NCI-H345 (cell line): ENCODE measurements around the gene WSCD2.

ENCODE experiments used
- DNase-seq: peaks from one replicate; lab custom pipeline; 2025; lab: John Stamatoyannopoulos, UW

WSCD2 gene

GRCh38 chr12:108129017-108129812, at the start of gene WSCD2:
Gene WSCD2, plus strand, starts transcription at chr12:108129288. Its CDS starts 66,545 bp downstream, at chr12:108195833.
- DNase-seq, result peak; percentile 55

DNA sequence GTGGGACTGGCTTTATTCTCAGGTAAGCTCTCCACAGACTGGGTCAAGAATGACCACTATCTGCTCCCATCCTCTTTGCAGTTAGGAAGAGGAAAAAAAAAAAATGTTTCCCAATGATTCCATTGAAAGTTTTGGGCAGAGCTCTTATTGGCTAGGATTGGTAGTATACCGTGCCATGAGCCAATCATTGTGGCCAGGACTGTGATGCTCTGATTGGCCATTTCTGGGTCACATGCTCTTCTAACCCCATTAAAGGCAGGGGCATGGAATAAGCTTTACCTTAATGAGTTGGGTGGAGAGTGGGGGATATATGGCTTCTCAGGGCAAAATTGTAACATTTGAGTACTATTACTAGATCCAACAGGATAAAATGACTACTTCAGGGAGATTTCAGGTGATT, 49.4 kb upstream of the WSCD2 start:
- DNase-seq, result no peak

DNA sequence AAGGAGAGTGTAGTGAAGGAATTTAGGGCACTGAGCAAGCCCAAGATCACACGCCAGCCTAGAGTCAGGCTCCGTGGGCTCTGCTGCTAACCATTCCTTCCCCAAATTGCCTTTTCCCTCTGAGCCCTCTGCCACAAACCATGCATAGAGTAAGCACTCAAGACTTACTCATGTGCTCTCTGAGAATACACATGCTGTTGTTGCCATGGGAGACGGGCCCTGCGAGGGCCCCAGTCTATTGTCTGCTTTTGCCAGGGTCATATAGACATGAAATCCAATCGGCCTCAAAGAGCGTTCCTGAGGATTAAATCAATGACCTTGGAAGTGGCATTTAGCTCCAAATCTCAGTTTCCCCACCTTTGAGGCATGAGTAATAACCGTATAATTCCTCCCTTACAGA, 48.7 kb upstream of the WSCD2 start:
- DNase-seq, result peak; percentile 12

GRCh38 chr12:108082485-108082884, 46.6 kb upstream of the WSCD2 start:
- DNase-seq, result no peak

DNA sequence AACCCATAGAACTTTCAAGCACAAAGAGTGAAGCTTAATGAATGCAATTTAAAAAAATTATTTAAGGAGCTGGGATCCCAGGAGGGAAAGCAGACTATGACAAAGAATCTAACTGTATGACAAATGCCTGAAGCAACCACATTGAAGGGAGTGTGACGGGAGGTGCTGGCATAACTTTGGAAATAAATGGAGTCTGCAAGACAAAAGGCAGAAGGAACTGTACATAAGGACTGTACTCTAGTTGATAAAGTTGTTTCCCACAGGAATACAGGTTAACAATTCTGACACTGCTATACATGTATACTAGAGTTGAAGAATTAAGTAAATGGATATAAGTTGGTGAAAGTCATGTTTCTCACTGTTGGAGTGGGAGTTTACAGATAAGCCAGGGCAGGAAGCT, 41.2 kb upstream of the WSCD2 start:
- DNase-seq, result no peak

GRCh38 chr12:108090107-108090899, 38.8 kb upstream of the WSCD2 start:
- DNase-seq, result no peak

DNA sequence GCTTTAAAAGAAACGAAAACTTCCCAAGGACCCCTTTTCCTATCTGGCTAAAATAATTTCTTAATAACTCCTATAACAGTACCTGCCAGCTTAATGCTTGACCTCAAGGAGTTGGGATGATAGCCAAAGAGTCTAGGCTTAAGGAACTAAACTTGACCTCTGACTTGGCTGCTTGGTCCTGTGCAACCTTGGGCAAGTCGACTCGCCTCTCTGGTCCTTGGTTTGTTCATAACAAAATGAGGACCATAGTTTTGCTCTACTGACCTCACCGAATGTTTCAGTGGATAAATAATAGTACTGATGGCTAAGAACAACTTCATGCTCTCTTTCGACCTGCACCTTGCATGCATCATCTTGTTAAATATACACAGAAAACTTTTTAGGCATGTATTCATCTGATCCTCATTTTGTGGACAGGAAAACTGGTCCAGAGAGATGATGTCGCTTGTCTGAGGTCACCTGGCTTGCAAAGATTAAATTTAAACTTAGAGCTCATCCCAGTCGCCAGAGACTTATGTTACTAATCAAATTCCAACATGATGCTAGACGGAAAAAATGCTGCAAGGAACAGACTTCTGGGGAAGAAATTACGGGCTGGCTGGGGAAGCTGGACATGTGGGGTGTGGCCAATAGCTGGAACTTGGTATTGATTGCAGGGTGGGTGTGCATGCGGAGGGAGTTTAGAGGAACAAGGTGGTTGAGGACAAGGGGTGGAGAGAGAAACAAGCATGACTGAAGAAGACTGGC, 38.0 kb upstream of the WSCD2 start:
- no peak for DNase-seq

GRCh38 chr12:108091679-108092051, 37.4 kb upstream of the WSCD2 start:
- DNase-seq, result no peak

DNA sequence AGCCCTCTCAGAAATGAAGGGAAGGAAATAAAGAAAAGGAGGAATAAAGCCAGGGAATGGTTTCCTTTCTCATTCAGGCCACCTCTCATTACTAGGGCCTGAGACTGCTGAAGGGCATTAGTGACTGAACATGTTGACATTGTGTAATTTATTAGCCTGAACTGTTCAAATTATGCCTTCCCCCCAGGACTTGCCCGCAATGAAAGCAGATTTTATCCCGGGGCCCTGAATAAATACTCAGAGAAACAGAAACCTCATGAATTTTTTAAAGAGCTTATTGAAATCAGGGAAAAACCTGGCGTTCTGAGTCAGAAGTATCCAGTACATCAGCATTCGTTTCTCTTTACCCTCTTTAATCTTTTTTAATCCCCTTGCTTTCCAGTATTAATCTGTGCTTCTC, 35.9 kb upstream of the WSCD2 start:
- no peak for DNase-seq

GRCh38 chr12:108094056-108094649, 34.9 kb upstream of the WSCD2 start:
- no peak for DNase-seq

- DNase-seq, result no peak
Measured at GRCh38 chr12:108097160-108097911, 31.8 kb upstream of the WSCD2 start.

GRCh38 chr12:108098374-108098773, 30.7 kb upstream of the WSCD2 start:
- no peak for DNase-seq

- DNase-seq, result no peak
Measured at GRCh38 chr12:108099073-108099472, 30.0 kb upstream of the WSCD2 start.

DNA sequence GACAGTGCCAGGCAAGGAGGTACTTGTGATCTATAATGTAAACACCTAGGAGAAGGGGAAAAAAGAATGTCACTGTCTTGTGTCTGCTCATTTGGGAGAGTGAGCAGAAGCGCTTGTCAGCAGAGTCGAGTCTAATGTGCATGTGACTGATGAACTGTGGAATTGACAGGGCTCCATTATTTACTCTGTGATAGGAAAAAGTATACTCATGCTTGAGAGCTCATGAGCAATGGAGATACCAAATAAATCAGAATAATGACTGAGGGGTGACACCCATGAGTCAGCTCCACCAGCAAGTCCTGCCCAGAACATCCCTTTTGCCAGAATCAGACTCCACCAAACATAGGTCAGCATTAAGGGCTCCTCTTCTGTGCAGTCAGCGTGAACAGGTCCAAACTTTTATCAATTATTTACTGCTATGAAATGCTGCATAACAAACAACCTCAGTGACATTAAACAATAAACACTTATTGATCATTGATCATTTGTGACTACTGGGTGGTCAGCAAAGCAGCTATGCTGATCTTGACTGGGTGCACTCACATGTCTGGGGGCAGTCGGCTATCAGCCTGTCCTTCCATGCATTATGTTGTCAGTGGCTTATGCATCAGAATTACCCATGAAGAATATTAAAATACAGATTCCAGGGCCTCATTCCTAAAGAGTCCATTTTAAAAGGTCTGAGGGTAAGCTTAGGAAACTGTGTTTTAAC, 29.2 kb upstream of the WSCD2 start:
- DNase-seq, result peak; percentile 44

GRCh38 chr12:108101605-108102175, 27.4 kb upstream of the WSCD2 start:
- DNase-seq, result no peak

- no peak for DNase-seq
Measured at GRCh38 chr12:108102363-108102762, 26.7 kb upstream of the WSCD2 start.

GRCh38 chr12:108103087-108103486, 26.0 kb upstream of the WSCD2 start:
- DNase-seq, result no peak

DNA sequence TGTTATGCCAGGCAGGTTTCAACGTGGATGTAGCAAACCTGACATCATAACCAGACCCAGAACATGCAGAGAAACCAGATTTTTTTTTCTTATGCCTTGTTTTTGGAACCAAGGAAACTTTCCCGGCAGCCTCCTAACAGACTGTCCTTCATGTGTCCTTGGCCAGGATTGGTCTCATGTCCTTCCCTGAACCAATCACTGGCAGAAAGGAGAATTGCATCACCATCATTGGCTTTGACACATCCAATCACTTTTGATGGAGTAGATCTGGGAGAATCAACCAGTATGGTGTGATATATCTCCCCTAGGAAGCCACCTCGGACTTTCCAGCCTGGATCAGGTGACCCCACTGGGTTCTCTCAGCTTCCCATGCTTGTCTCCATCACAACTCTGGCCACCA, 25.6 kb upstream of the WSCD2 start:
- no peak for DNase-seq

- no peak for DNase-seq
Measured at GRCh38 chr12:108104657-108105056, 24.4 kb upstream of the WSCD2 start.

DNA sequence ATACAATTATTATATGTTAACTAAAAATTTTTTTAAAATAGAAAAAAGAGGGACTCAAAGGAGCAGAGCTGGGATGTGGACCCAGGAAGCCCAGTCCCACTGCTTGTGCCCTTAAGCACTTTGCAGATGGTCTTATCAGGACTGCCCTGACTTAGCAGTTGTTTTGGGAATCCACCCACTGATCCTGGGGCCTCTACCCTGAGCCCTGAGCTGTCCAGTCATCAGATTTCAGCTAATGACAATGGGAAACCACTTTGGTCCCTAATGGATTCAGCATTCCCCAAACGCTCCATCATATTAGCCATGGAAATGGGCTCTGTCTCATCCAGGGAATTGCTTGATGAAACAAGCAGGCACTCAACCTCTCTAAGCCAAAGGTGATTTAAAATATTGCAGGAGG, 22.5 kb upstream of the WSCD2 start:
- DNase-seq, result no peak

- DNase-seq, result no peak
Measured at GRCh38 chr12:108107293-108107692, 21.8 kb upstream of the WSCD2 start.
